NAMALWA (cell line): ENCODE data around the gene STIM1.
"Not testable (repeated sequence)": the region's sequence is repeated elsewhere in the genome, so short reads cannot be mapped to it uniquely, and the experiment has no call there.

ENCODE experiments used
- DNase-seq: peaks from one replicate; pipeline ENCODE4 v3.0.0-alpha.2; 2015; ENCODE audit warnings: low spot score

The STIM1 gene

GRCh38 chr11:3983101-3983500 lies 127.6 kb downstream of the STIM1 start:
- DNase-seq, result no peak

- no peak for DNase-seq
Measured at GRCh38 chr11:3984896-3985295, 129.4 kb downstream of the STIM1 start.

GRCh38 chr11:3985631-3986030 lies 130.2 kb downstream of the STIM1 start:
- DNase-seq, result no peak

GRCh38 chr11:3986301-3986700 lies 130.8 kb downstream of the STIM1 start:
- no peak for DNase-seq

GRCh38 chr11:3989276-3989920 lies 133.9 kb downstream of the STIM1 start:
- DNase-seq, result no peak

- no peak for DNase-seq
Measured at GRCh38 chr11:3989921-3990290, 134.4 kb downstream of the STIM1 start.

GRCh38 chr11:3990406-3990805 lies 134.9 kb downstream of the STIM1 start:
- no peak for DNase-seq

GRCh38 chr11:3992964-3993363 lies 137.5 kb downstream of the STIM1 start:
- no peak for DNase-seq

- DNase-seq, result no peak
Measured at GRCh38 chr11:3994030-3994640, 138.7 kb downstream of the STIM1 start.

- no peak for DNase-seq
Measured at GRCh38 chr11:3995307-3995706, 139.8 kb downstream of the STIM1 start.

- no peak for DNase-seq
Measured at GRCh38 chr11:3995949-3996554, 140.6 kb downstream of the STIM1 start.

GRCh38 chr11:3996651-3997050 lies 141.2 kb downstream of the STIM1 start:
- DNase-seq, result no peak

- DNase-seq, result not testable (repeated sequence)
Measured at GRCh38 chr11:4004753-4005152, 149.3 kb downstream of the STIM1 start.

- DNase-seq, result no peak
Measured at GRCh38 chr11:4006946-4007680, 151.6 kb downstream of the STIM1 start.

- DNase-seq, result no peak
Measured at GRCh38 chr11:4008116-4008515, 152.7 kb downstream of the STIM1 start.

- DNase-seq, result not testable (repeated sequence)
Measured at GRCh38 chr11:4016602-4017001, 161.1 kb downstream of the STIM1 start.

GRCh38 chr11:4017129-4017528 lies 161.7 kb downstream of the STIM1 start:
- no peak for DNase-seq

- no peak for DNase-seq
Measured at GRCh38 chr11:4018641-4019040, 163.2 kb downstream of the STIM1 start.

GRCh38 chr11:4019891-4020290 lies 164.4 kb downstream of the STIM1 start:
- no peak for DNase-seq

GRCh38 chr11:4022669-4023068 lies 167.2 kb downstream of the STIM1 start:
- DNase-seq, result no peak

GRCh38 chr11:4025248-4025966 lies 169.9 kb downstream of the STIM1 start:
- DNase-seq, result no peak

- no peak for DNase-seq
Measured at GRCh38 chr11:4025967-4026324, 170.5 kb downstream of the STIM1 start.
